ENCODE results near the gene NOP56. TPM values are rescaled to one million over a fixed set of nuclear protein-coding genes. Genes with fewer than 3 reads are reported as not detected.

Gene NOP56
- total RNA-seq, 1 experiment from 2014 or later = 497 TPM

GRCh38 chr20:2698912-2699311, 46.5 kb downstream of the NOP56 start:
- no peak overlapping the region for H3K27ac Mint-ChIP-seq (ENCODE audit: unreplicated experiment)
- intact Hi-C loops (cut with micrococcal nuclease; ENCODE audit: unreplicated experiment) = no loop called here
- H3K4me3 Mint-ChIP-seq (ENCODE audit: unreplicated experiment) = no peak overlapping the region
- no TSS peak for BruUV-seq (replicated peaks)
- H3K27me3 Mint-ChIP-seq (ENCODE audit: insufficient read depth, unreplicated experiment) = peaks cover 4% of the 10 kb centered on the region
- no peak overlapping the region for H3K4me3 ChIP-seq (ENCODE audit: low read depth, low read length)
- TF ChIP-seq CTCF (IDR thresholded peaks at IDR 0.05; ENCODE audit: insufficient read depth in 1 of 2, low read depth in 1 of 2, low read length in 1 of 2, severe bottlenecking in 1 of 2, unreplicated experiment in 1 of 2) = no peak
- H3K4me1 Mint-ChIP-seq (ENCODE audit: low read depth, unreplicated experiment) = no peaks in the 10 kb centered on the region
- no peaks in the 10 kb centered on the region for H3K9me3 ChIP-seq
- CTCF ChIA-PET = no interaction called here
- DNase-seq = no peak
- H3K36me3 ChIP-seq (ENCODE audit: control insufficient read depth, insufficient read depth, low read length) = no peaks in the 10 kb centered on the region
- no peaks in the 10 kb centered on the region for H3K4me1 ChIP-seq
- H3K36me3 Mint-ChIP-seq (ENCODE audit: insufficient read depth, unreplicated experiment) = no peaks in the 10 kb centered on the region
- no peaks in the 10 kb centered on the region for H3K9me3 Mint-ChIP-seq (ENCODE audit: unreplicated experiment)
- POLR2A ChIA-PET = no interaction called here
- no peaks in the 10 kb centered on the region for H3K27me3 ChIP-seq (replicated peaks; ENCODE audit: control insufficient read depth, insufficient read depth, low read length)

- no peaks in the 10 kb centered on the region for H3K9me3 Mint-ChIP-seq (ENCODE audit: unreplicated experiment)
- DNase-seq = no peak
Measured at GRCh38 chr20:2699775-2700413, 47.5 kb downstream of the NOP56 start.

GRCh38 chr20:2700913-2701620, 48.6 kb downstream of the NOP56 start:
- Mint-ChIP-seq H3K4me1 (ENCODE audit: low read depth, unreplicated experiment) (no peaks in the 10 kb centered on the region), H3K27me3 (ENCODE audit: insufficient read depth, unreplicated experiment) (peaks cover 4% of the 10 kb centered on the region), H3K36me3 (ENCODE audit: insufficient read depth, unreplicated experiment) (no peaks in the 10 kb centered on the region), H3K4me3 (ENCODE audit: unreplicated experiment) (no peak overlapping the region), H3K9me3 (ENCODE audit: unreplicated experiment) (no peaks in the 10 kb centered on the region), H3K27ac (ENCODE audit: unreplicated experiment) (no peak overlapping the region)
- Histone ChIP-seq H3K4me3 (ENCODE audit: low read depth, low read length) (no peak overlapping the region), H3K4me1 (no peaks in the 10 kb centered on the region), H3K36me3 (ENCODE audit: control insufficient read depth, insufficient read depth, low read length) (no peaks in the 10 kb centered on the region), H3K27me3 (replicated peaks; ENCODE audit: control insufficient read depth, insufficient read depth, low read length) (no peaks in the 10 kb centered on the region), H3K9me3 (no peaks in the 10 kb centered on the region)
- intact Hi-C loops (cut with micrococcal nuclease; ENCODE audit: unreplicated experiment) = no loop called here
- no peak for DNase-seq
- no TSS peak for BruUV-seq (replicated peaks)
- CTCF ChIA-PET = no interaction called here
- POLR2A ChIA-PET = no interaction called here
- TF ChIP-seq CTCF (IDR thresholded peaks at IDR 0.05; ENCODE audit: insufficient read depth in 1 of 2, low read depth in 1 of 2, low read length in 1 of 2, severe bottlenecking in 1 of 2, unreplicated experiment in 1 of 2) = no peak

More at GRCh38 chr20:2699775-2700413, 47.5 kb downstream of the NOP56 start:
- Histone ChIP-seq H3K4me1 (no peaks in the 10 kb centered on the region), H3K9me3 (no peaks in the 10 kb centered on the region), H3K4me3 (ENCODE audit: low read depth, low read length) (no peak overlapping the region), H3K27me3 (replicated peaks; ENCODE audit: control insufficient read depth, insufficient read depth, low read length) (no peaks in the 10 kb centered on the region), H3K36me3 (ENCODE audit: control insufficient read depth, insufficient read depth, low read length) (no peaks in the 10 kb centered on the region)
- Mint-ChIP-seq H3K27ac (ENCODE audit: unreplicated experiment) (no peak overlapping the region), H3K36me3 (ENCODE audit: insufficient read depth, unreplicated experiment) (no peaks in the 10 kb centered on the region), H3K4me1 (ENCODE audit: low read depth, unreplicated experiment) (no peaks in the 10 kb centered on the region), H3K4me3 (ENCODE audit: unreplicated experiment) (no peak overlapping the region), H3K27me3 (ENCODE audit: insufficient read depth, unreplicated experiment) (peaks cover 4% of the 10 kb centered on the region)
- BruUV-seq (replicated peaks) = no TSS peak
- intact Hi-C loops (cut with micrococcal nuclease; ENCODE audit: unreplicated experiment) = no loop called here
- CTCF ChIA-PET = interaction anchor here (0.6 to 0.7 kb wide), 2 partner anchors 11 to 346 kb away, joined by 3 to 9 read pairs; partner anchors contain the start of gene MRPS26
- TF ChIP-seq CTCF (IDR thresholded peaks at IDR 0.05; ENCODE audit: insufficient read depth in 1 of 2, low read depth in 1 of 2, low read length in 1 of 2, severe bottlenecking in 1 of 2, unreplicated experiment in 1 of 2) = no peak
- POLR2A ChIA-PET = interaction anchor here (0.5 kb wide), 1 partner anchor 14 kb away, joined by 3 read pairs; no protein-coding TSS in a partner anchor

All from Caco-2 (cell line).